Effector memory CD8-positive, alpha-beta T cell (primary cell): ENCODE results near the gene MYO9B.
"Not testable (repeated sequence)": the region's sequence is repeated elsewhere in the genome, so short reads cannot be mapped to it uniquely, and the experiment has no call there.

Experiments used
- ATAC-seq: fragments of 150-1000 bp; cut with Tn5 transposase; replicated peaks from 2 replicates; pipeline ENCODE4 v1.10.0; 2021; ENCODE audit warnings: mild to moderate bottlenecking, moderate library complexity
- DNase-seq, 3 experiments: peaks; one replicate each; pipeline ENCODE4 v3.0.0; 2021
- H3K27ac Mint-ChIP-seq, 2 donors: one replicate each; pipeline ENCODE4 v1.8.0; 2022; ENCODE audit warnings: mild to moderate bottlenecking in 2 of 2, mixed read lengths in 2 of 2, moderate library complexity in 2 of 2
- H3K27me3 Mint-ChIP-seq, 2 donors: one replicate each; pipeline ENCODE4 v1.8.0; 2022; ENCODE audit warnings: mixed read lengths in 2 of 2
- H3K36me3 Mint-ChIP-seq: one replicate; pipeline ENCODE4 v1.8.0; 2022; ENCODE audit warnings: mild to moderate bottlenecking, moderate library complexity, mixed read lengths; ENCODE audit not compliant: insufficient read depth
- H3K4me1 Mint-ChIP-seq, 2 donors: one replicate each; pipeline ENCODE4 v1.8.0; 2022; ENCODE audit warnings: low read depth in 2 of 2, mixed read lengths in 2 of 2
- H3K4me3 Mint-ChIP-seq, 2 donors: one replicate each; pipeline ENCODE4 v1.8.0; 2022; ENCODE audit warnings: mild to moderate bottlenecking in 2 of 2, mixed read lengths in 2 of 2, moderate library complexity in 2 of 2
- H3K9me3 Mint-ChIP-seq, 2 donors: one replicate each; pipeline ENCODE4 v1.8.0; 2022; ENCODE audit warnings: mixed read lengths in 2 of 2

MYO9B gene

GRCh38 chr19:17105556-17105955 lies 30.0 kb downstream of the MYO9B start:
- DNase-seq (no peak), ATAC-seq (no peak)
- Mint-ChIP-seq H3K4me3 (no peak overlapping the region), H3K27me3 (no peaks in the 10 kb centered on the region), H3K4me1 (peaks cover 41 to 47% of the 10 kb centered on the region in 2 donors), H3K36me3 (peaks cover 79% of the 10 kb centered on the region), H3K9me3 (no peaks in the 10 kb centered on the region), H3K27ac (peak overlapping the region; percentile 7 to 71)

- peaks cover 80% of the 10 kb centered on the region for H3K36me3 Mint-ChIP-seq
- not testable (repeated sequence) for ATAC-seq, H3K4me3 Mint-ChIP-seq, H3K27me3 Mint-ChIP-seq, DNase-seq, H3K9me3 Mint-ChIP-seq
- peak overlapping the region in 1 of 2 donors; percentile 55 for H3K27ac Mint-ChIP-seq
- H3K4me1 Mint-ChIP-seq: peaks cover 45 to 46% of the 10 kb centered on the region in 2 donors
Observed at GRCh38 chr19:17106964-17107363, 31.4 kb downstream of the MYO9B start.

GRCh38 chr19:17107546-17108452 lies 32.2 kb downstream of the MYO9B start:
- Mint-ChIP-seq H3K4me1 (peaks cover 44 to 53% of the 10 kb centered on the region in 2 donors), H3K27ac (peak overlapping the region in 1 of 2 donors; percentile 55), H3K9me3 (no peaks in the 10 kb centered on the region), H3K4me3 (no peak overlapping the region), H3K36me3 (peaks cover 77% of the 10 kb centered on the region), H3K27me3 (no peaks in the 10 kb centered on the region)
- peak; percentile 35 for ATAC-seq
- DNase-seq: no peak

DNA sequence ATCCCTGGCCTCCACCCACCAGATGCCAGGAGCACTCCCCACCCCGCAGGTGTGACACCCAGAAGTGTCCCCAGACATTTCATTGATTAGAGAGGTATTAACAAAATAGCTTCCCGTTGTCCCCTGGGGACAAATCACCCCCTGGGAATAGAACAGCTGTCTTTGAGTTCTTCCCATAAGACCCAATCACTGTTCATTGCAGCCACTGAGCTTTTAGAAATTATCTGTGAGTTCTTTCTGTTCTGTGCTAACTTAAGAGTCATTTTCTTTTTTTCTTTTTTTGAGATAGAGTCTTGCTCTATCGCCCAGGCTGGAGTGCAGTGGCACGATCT lies 32.8 kb downstream of the MYO9B start:
- Mint-ChIP-seq H3K9me3 (no peaks in the 10 kb centered on the region), H3K27ac (peak overlapping the region in 1 of 2 donors; percentile 55), H3K36me3 (peaks cover 75% of the 10 kb centered on the region), H3K27me3 (no peaks in the 10 kb centered on the region), H3K4me1 (peaks cover 44 to 52% of the 10 kb centered on the region in 2 donors), H3K4me3 (no peak overlapping the region)
- ATAC-seq (no peak), DNase-seq (no peak)

- Mint-ChIP-seq H3K4me1 (peaks cover 46 to 50% of the 10 kb centered on the region in 2 donors), H3K27ac (peak overlapping the region; percentile 69 to 90), H3K36me3 (peaks cover 68% of the 10 kb centered on the region), H3K27me3 (no peaks in the 10 kb centered on the region), H3K4me3 (peak overlapping the region in 1 of 2 donors; percentile 25), H3K9me3 (no peaks in the 10 kb centered on the region)
- DNase-seq (no peak), ATAC-seq (no peak)
Observed at GRCh38 chr19:17109300-17109699, 33.7 kb downstream of the MYO9B start.

GRCh38 chr19:17109962-17110598 lies 34.5 kb downstream of the MYO9B start:
- peak overlapping the region; percentile 25 to 55 for H3K4me3 Mint-ChIP-seq

DNA sequence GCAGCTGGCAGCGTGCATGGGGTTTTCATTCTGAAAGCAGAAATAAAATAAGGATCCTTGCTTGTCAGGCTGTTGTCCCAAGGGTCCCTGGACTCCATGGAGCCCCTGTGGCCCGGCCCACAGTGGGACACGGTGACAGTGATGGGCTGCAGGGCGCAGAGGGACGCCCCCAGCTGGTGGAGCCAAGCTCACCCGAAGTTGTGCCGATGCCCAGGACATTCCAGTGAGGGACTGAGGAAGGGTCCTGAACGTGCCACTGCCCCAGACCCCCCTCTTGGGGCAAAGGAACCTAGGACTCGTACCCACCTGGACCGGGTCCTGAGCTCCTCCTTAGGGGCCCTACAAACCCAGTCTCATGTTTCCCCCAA lies 35.0 kb downstream of the MYO9B start:
- peaks cover 46 to 48% of the 10 kb centered on the region in 2 donors for H3K4me1 Mint-ChIP-seq
- no peak for ATAC-seq
- H3K9me3 Mint-ChIP-seq: no peaks in the 10 kb centered on the region
- no peak for DNase-seq
- no peaks in the 10 kb centered on the region for H3K27me3 Mint-ChIP-seq
- peaks cover 69% of the 10 kb centered on the region for H3K36me3 Mint-ChIP-seq
- peak overlapping the region; percentile 80 to 90 for H3K27ac Mint-ChIP-seq
- H3K4me3 Mint-ChIP-seq: peak overlapping the region; percentile 10 to 55

More at GRCh38 chr19:17109962-17110598, 34.5 kb downstream of the MYO9B start:
- H3K27ac Mint-ChIP-seq: peak overlapping the region; percentile 69 to 90
- DNase-seq (peak in 1 of 3 experiments; percentile 12), ATAC-seq (peak; percentile 53)
- H3K36me3 Mint-ChIP-seq: peaks cover 69% of the 10 kb centered on the region
- peaks cover 46 to 50% of the 10 kb centered on the region in 2 donors for H3K4me1 Mint-ChIP-seq
- no peaks in the 10 kb centered on the region for H3K9me3 Mint-ChIP-seq
- H3K27me3 Mint-ChIP-seq: no peaks in the 10 kb centered on the region

- Mint-ChIP-seq H3K36me3 (peaks cover 69% of the 10 kb centered on the region), H3K4me3 (no peak overlapping the region), H3K27me3 (no peaks in the 10 kb centered on the region), H3K27ac (peak overlapping the region; percentile 90 to 92), H3K9me3 (no peaks in the 10 kb centered on the region), H3K4me1 (peaks cover 39 to 47% of the 10 kb centered on the region in 2 donors)
- ATAC-seq (no peak), DNase-seq (no peak)
Observed at GRCh38 chr19:17111766-17112165, 36.2 kb downstream of the MYO9B start.

GRCh38 chr19:17112271-17112670 lies 36.7 kb downstream of the MYO9B start:
- Mint-ChIP-seq H3K4me3 (no peak overlapping the region), H3K27me3 (no peaks in the 10 kb centered on the region), H3K4me1 (peaks cover 39 to 49% of the 10 kb centered on the region in 2 donors), H3K36me3 (peaks cover 68% of the 10 kb centered on the region), H3K9me3 (no peaks in the 10 kb centered on the region), H3K27ac (peak overlapping the region; percentile 90 to 92)
- no peak for ATAC-seq
- no peak for DNase-seq

DNA sequence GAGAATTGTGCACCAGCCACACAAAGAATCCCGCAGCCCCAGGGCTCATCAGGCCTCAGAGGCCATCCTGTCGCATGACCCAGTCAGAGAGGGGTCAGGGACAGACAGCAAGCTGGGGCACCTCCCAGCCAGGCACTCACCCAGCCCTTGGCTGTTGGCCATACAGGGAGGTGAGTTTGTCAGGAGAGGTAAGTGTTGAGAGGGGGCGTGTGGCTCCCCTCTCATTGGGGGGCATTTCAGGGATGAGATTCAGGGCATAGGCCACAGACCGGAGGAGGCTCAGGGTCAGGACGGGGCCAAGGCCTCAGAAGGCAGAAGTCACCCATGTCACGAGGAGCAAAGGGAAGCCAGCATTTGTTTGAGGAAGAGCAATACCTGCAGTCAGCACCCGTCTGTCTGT lies 37.1 kb downstream of the MYO9B start:
- H3K4me1 Mint-ChIP-seq: peaks cover 34 to 45% of the 10 kb centered on the region in 2 donors
- peaks cover 66% of the 10 kb centered on the region for H3K36me3 Mint-ChIP-seq
- H3K27ac Mint-ChIP-seq: peak overlapping the region; percentile 90 to 92
- H3K9me3 Mint-ChIP-seq: no peaks in the 10 kb centered on the region
- peak overlapping the region in 1 of 2 donors; percentile 63 for H3K4me3 Mint-ChIP-seq
- DNase-seq: no peak
- ATAC-seq: no peak
- H3K27me3 Mint-ChIP-seq: no peaks in the 10 kb centered on the region

DNA sequence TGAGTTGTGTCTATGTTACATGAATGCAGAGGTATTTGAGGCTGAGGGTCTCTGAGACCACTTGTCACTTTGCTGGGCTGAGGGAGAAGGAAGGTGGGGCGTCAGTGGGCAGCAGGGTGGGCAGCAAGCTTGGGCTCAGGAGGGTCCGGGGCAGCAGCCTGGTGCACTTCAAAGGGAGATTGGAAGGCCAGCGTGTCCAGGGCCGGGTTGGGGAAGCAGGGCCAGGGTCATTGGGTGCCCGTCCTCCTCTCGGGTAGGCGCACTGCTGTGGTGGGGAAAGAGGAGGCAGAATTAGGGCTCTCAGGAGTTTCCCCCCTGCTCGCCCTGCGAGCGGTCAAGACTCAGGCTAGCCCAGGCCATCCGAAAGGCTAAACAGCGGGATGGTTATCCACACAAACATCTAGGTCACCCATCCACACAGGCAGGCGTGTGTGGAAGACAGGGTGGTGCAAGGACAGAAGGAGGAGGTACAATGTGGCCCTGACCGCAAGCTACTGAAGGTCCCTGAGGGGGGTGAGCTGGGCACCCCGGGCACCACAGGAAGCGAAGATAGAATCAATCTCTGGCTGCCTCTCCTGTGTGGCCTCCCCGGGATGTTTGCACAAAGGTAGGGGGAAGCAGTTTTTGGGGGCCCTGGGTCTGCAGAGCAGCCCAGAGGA lies 37.7 kb downstream of the MYO9B start:
- Mint-ChIP-seq H3K27ac (peak overlapping the region; percentile 7 to 90), H3K27me3 (no peaks in the 10 kb centered on the region), H3K4me1 (peaks cover 29 to 43% of the 10 kb centered on the region in 2 donors), H3K9me3 (no peaks in the 10 kb centered on the region), H3K36me3 (peaks cover 63% of the 10 kb centered on the region), H3K4me3 (peak overlapping the region in 1 of 2 donors; percentile 63)
- ATAC-seq (peak; percentile 40), DNase-seq (no peak)

GRCh38 chr19:17114414-17114831 lies 38.8 kb downstream of the MYO9B start:
- Mint-ChIP-seq H3K9me3 (no peaks in the 10 kb centered on the region), H3K4me3 (no peak overlapping the region), H3K27ac (peak overlapping the region; percentile 8 to 35), H3K4me1 (peaks cover 31 to 46% of the 10 kb centered on the region in 2 donors), H3K36me3 (peaks cover 54% of the 10 kb centered on the region), H3K27me3 (no peaks in the 10 kb centered on the region)
- no peak for DNase-seq
- no peak for ATAC-seq

DNA sequence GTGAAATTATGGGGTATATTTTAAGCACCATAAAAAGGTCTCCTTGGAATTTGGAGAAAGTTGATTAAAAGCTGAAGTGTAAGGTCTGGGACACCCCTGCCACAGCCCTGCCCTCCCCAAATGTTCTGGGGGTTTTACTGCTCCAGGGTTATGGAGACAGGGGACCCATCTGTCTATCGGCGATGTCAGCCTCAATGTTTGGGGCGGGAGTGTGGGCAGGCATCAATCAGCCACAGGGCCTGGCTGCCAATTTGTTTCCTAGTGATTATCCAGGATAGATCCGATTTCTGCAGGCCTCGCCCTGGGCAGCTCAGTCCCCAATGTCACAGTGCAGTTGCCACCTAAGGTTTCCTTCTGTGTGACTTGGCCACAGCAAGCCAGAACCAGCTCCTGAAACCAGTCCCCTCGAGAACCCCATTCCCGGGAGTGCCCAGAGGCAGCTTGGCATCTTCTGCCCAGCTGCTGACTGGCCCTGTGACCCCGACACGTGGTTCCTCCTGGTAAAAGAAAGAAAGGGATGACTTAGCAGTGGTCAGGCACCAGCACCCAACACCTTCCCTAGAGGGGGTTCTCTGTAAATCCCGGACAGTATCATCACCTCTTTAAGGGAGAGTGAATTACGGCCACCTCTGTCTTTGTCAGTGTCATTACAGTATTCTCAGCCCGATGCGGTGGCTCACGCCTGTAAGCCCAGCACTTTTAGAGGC lies 41.6 kb downstream of the MYO9B start:
- Mint-ChIP-seq H3K36me3 (peaks cover 47% of the 10 kb centered on the region), H3K9me3 (no peaks in the 10 kb centered on the region), H3K4me3 (no peak overlapping the region), H3K27ac (peak overlapping the region; percentile 19 to 70), H3K4me1 (peaks cover 25 to 31% of the 10 kb centered on the region in 2 donors), H3K27me3 (no peaks in the 10 kb centered on the region)
- DNase-seq: no peak
- no peak for ATAC-seq
